Skin epidermis (tissue), 12 donors: Measurements from ENCODE around the gene TRAF2.
A peak's percentile ranks its signal among the peaks of the same experiment; 100 is the strongest.

Source experiments
- H3K27ac ChIP-seq, 21 experiments: fragments of 200-600 bp; sonication (generic) in 11 of 21; one replicate each; pipeline ENCODE4 v1.5.0; 2020; ENCODE audit warnings: mild to moderate bottlenecking in 3 of 21, inconsistent platforms in 2 of 21, moderate library complexity in 2 of 21
- H3K4me3 ChIP-seq, 7 experiments: fragments of 200-600 bp; sonication (generic) in 2 of 7; one replicate each; pipeline ENCODE4 v1.5.0; 2020; ENCODE audit warnings: inconsistent platforms in 2 of 7, mild to moderate bottlenecking in 2 of 7, moderate library complexity in 1 of 7

TRAF2 gene

DNA sequence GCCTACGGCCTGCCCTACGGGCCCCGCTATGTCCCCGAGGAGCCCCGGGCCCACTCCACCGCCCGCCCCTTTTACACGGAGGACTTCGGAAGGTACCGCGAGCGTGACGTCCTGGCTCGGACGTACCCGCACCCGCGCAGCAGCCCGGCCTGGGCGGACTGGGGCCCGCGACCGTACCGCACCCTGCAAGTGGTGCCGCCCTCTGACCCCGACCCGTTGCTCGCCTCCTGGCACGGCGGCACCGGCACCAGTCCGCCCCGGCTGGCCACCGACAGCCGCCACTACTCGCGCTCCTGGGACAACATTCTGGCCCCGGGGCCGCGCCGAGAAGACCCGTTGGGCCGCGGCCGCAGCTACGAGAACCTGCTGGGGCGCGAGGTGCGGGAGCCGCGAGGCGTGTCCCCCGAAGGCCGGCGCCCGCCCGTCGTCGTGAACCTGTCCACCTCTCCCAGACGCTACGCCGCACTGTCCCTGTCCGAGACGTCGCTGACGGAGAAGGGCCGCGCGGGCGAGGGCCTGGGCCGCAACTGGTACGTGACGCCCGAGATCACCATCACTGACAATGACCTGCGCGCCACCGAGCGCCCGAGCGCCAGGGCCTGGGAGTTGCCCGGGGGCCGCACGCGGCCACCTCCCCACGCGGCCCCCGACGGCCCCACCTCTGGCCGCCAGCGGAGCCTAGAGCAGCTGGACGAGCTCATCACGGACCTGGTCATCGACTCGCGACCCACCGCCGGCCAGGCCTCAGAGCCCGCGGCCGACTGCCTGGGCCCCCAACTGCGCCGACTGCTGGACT lies 40.7 kb upstream of the TRAF2 start:
- H3K27ac ChIP-seq, result no peak overlapping the region
- peak overlapping the region in 1 of 7 experiments; percentile 7 for H3K4me3 ChIP-seq

DNA sequence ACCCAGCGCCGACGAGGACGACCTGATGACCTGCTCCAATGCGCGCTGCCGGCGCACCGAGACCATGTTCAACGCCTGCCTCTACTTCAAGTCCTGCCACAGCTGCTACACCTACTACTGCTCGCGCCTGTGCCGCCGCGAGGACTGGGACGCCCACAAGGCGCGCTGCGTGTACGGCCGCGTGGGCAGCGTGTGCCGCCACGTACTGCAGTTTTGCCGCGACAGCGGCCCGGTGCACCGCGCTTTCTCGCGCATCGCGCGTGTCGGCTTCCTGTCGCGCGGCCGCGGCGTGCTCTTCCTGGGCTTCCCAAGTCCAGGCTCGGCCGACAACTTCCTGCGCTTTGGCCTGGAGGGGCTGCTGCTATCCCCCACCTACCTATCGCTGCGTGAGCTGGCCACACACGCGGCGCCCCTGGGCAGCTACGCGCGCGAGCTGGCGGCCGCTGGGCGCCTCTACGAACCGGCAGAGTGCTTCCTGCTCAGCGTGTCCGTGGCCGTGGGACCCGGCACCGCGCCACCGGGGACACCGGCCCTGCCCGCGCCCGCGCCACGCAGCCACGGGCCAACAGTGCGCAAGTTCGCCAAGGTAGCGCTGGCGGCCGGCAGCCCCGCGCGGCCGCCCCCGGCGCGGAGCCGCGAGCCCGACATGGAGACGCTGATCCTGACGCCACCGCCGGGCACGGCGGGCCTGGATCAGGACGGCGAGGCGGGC lies 39.8 kb upstream of the TRAF2 start:
- H3K4me3 ChIP-seq, result peak overlapping the region in 6 of 7 experiments; percentile 35 to 80 (median 64)
- peak overlapping the region in 2 of 21 experiments; percentile 42 to 47 for H3K27ac ChIP-seq

GRCh38 chr9:136847088-136847825 lies 39.1 kb upstream of the TRAF2 start:
- H3K27ac ChIP-seq, result peak overlapping the region in 18 of 21 experiments; percentile 45 to 93 (median 85)

GRCh38 chr9:136847826-136848392 lies 38.4 kb upstream of the TRAF2 start:
- Histone ChIP-seq H3K27ac (peak overlapping the region in 20 of 21 experiments; percentile 73 to 93 (median 86)), H3K4me3 (peak overlapping the region; percentile 35 to 80 (median 64))

More at GRCh38 chr9:136847088-136847825, 39.1 kb upstream of the TRAF2 start:
- peak overlapping the region; percentile 35 to 80 (median 64) for H3K4me3 ChIP-seq

DNA sequence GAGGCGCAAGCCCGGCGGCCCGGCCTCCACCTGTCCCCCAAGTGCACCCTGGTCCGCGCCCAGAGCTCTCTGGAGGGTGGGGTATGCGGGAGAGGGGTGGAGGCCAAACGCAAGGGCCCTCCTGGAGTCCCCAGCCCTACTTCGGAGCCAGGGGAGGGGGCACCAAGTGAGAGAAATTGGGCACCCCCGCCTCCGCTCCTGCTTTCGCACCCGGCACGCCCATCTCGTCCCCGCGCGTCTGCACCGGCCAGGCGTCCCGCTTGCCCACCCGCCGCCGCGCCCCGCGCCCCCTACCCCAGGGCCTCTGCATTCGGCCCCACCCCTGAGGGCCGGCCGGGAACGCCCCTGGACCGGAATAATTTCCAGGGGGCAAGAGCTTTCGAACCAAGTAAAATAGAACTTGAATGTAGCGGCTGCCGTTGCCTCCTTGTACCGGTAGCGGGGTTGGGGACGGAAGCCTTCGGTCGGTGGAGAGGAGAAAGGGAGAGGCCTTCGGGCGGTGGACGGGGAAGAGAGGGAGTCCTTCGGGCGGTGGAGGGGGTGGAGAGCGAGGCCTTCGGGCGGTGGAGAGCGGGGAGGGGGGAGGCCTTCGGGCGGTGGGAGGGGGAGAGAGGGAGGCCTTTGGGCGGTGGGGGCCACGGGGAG lies 37.8 kb upstream of the TRAF2 start:
- Histone ChIP-seq H3K27ac (peak overlapping the region; percentile 57 to 93 (median 85)), H3K4me3 (peak overlapping the region; percentile 35 to 80 (median 64))

DNA sequence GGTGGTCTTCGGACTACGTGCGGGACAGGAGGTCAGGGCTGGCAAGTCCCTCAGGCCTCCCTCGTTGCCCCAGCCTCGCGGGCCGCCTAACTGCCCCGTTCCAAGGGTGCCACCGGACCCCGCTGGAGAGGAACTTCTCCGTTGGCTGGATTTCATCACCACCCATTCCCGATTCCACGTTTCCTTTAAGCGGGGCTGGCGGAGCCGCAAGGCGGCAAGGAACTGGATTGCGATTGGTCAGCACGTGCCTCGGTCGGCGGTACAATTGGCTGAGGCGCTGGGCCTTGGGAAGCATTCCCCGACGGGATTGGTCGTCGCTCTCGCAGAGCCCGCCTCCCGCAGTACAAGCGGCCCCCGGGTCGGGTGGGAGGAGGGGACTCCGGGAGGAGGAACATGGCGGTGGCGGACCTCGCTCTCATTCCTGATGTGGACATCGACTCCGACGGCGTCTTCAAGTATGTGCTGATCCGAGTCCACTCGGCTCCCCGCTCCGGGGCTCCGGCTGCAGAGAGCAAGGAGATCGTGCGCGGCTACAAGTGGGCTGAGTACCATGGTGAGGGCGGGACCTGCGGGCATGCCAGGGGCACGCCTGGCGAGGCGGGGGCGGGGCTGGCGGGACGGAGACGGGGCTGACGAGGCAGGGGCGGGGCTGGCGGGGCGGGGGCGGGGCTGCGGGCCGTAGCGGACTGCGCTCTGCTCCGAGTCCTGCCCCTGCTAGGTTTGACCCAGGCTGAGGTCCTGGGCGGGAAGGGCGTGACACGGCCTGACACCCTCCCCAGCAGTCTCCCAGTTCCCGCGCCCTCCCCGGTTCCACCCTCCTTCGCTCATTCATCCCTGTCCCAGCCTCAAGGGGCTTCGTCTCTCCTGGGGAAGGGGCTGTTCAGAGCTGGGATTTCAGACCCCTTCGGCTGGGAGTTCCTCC lies 37.0 kb upstream of the TRAF2 start, which contains the start of gene PHPT1:
Gene PHPT1 (plus strand): TSS at position 372 of the 922 bp plus-strand sequence. CDS start 22 bp downstream, at position 394.
- H3K27ac ChIP-seq, result peak within 1 kb of the TSS; percentile 57 to 93 (median 85)

GRCh38 chr9:136849960-136850865 lies 36.1 kb upstream of the TRAF2 start:
- H3K27ac ChIP-seq, result peak overlapping the region in 20 of 21 experiments; percentile 72 to 93 (median 86)
- H3K4me3 ChIP-seq, result peak overlapping the region; percentile 35 to 80 (median 64)

More for the DNA sequence above, 37.0 kb upstream of the TRAF2 start, which contains the start of gene PHPT1:
- H3K4me3 ChIP-seq, result peak within 1 kb of the TSS; percentile 35 to 80 (median 64)

DNA sequence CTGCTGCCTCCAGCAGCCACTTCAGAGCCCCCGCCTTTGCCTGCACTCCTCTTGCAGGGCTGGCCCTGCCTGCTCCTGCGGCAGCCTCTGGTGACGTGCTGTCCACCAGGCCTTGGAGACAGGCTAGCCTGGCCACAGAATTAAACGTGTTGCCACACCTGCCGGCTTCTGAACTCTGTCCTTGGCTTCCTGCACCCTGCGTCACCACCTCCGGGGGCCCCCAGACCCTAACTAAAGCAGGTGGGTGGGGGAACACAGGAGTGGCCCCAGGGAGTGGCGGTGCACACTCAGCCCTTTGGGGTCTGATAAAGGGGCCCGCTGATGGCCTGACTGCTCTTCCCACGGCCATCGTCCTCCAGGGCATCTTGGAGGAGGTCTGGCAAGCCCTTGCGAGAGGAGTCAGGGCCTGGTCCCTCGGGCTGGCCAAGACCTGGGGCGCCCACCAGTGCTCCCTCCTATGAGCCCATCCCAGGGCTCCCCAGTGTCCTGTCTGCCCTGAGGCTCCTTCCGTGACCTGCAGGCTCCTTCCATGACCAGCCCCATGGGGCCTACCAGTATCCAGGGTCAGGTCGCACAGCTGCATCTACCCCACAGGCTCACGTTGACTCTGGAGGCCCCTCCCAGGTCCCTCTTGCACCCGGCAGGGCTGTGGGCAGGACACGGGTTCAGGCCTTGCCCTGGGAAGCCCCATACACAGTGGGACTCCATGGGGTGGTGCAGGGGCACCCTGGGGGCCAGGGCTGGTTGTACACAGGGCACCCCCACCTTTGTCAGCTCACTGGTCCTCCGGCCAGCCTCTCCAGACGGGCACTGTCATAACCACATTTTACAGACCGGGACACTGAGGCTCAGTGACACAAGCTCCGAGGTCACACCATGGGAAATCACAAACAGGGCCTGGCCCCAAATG lies 35.2 kb upstream of the TRAF2 start:
- Histone ChIP-seq H3K4me3 (no peak overlapping the region), H3K27ac (peak overlapping the region in 1 of 21 experiments; percentile 72)

- H3K27ac ChIP-seq, result peak within 1 kb of the TSS in 1 of 21 experiments; percentile 3
- H3K4me3 ChIP-seq, result no peak within 1 kb of the TSS
Observed at GRCh38 chr9:136851941-136852663, 34.2 kb upstream of the TRAF2 start, which contains the start of gene MAMDC4. TSS of gene MAMDC4 (plus strand) at chr9:136852346. CDS start at chr9:136852417, 71 bp downstream.

GRCh38 chr9:136852664-136853595 lies 33.4 kb upstream of the TRAF2 start:
- Histone ChIP-seq H3K27ac (no peak overlapping the region), H3K4me3 (no peak overlapping the region)

DNA sequence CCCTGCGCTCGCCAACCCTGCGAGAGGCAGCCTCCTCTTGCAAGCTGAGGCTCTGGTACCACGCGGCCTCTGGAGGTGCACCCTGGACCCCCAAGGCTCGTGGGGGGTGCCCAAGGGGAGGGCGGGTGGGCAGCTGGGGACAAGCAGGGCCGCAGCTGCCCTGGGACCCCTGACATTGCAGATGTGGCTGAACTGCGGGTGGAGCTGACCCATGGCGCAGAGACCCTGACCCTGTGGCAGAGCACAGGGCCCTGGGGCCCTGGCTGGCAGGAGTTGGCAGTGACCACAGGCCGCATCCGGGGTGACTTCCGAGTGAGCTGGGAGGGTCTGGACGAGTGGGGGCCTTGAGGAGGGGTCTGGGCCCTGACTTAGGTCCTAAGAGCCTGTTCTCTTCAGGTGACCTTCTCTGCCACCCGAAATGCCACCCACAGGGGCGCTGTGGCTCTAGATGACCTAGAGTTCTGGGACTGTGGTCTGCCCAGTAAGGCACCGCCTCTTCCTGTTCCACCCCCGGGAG lies 32.7 kb upstream of the TRAF2 start:
- Histone ChIP-seq H3K4me3 (no peak overlapping the region), H3K27ac (no peak overlapping the region)

- Histone ChIP-seq H3K27ac (peak overlapping the region in 1 of 21 experiments; percentile 2), H3K4me3 (no peak overlapping the region)
Observed at GRCh38 chr9:136854113-136854841, 32.0 kb upstream of the TRAF2 start.

DNA sequence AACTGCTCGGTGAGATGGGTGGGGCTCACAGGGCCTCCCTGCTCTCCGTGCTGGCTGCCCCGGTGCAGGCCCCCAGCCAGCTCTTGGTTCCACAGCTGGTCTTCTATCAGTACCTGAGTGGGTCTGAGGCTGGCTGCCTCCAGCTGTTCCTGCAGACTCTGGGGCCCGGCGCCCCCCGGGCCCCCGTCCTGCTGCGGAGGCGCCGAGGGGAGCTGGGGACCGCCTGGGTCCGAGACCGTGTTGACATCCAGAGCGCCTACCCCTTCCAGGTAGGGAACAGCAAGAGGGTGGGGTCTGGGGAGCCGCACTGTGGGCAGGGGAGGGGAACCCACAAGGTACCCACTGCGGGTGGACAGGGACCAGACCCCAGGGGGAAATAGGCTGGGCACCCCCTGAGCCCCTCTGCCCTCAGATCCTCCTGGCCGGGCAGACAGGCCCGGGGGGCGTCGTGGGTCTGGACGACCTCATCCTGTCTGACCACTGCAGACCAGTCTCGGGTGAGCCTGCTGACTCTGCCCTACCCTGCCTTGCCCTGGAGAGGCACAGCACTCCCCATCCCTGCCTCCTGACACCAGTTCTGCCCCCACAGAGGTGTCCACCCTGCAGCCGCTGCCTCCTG lies 31.4 kb upstream of the TRAF2 start:
- H3K27ac ChIP-seq, result peak overlapping the region in 1 of 21 experiments; percentile 2
- H3K4me3 ChIP-seq, result no peak overlapping the region
